GM12873 (cell line): ENCODE data around the gene CIB4.
A peak's percentile ranks its signal among the peaks of the same experiment; 100 is the strongest.

Source experiments
- CTCF ChIP-seq: IDR thresholded peaks from 2 replicates; pipeline ENCODE4 v1.5.1; 2012; ENCODE audit warnings: low read depth, mild to moderate bottlenecking, moderate library complexity, low read length, control low read depth; ENCODE audit not compliant: insufficient read depth; ENCODE audit errors: missing control alignments

Gene CIB4

GRCh38 chr2:26561918-26562810 lies 79.0 kb downstream of the CIB4 start:
- TF ChIP-seq CTCF = peak; percentile 13

GRCh38 chr2:26561376-26561775 lies 79.8 kb downstream of the CIB4 start:
- TF ChIP-seq CTCF = no peak

- TF ChIP-seq CTCF = no peak
These were observed 80.3 kb downstream of the CIB4 start for GRCh38 chr2:26560892-26561291.

- no peak for TF ChIP-seq CTCF
These were observed 81.6 kb downstream of the CIB4 start for GRCh38 chr2:26559556-26559955.

GRCh38 chr2:26559044-26559405 lies 82.1 kb downstream of the CIB4 start:
- TF ChIP-seq CTCF = no peak

GRCh38 chr2:26558271-26559043 lies 82.7 kb downstream of the CIB4 start:
- no peak for TF ChIP-seq CTCF

- TF ChIP-seq CTCF = no peak
These were observed 83.8 kb downstream of the CIB4 start for GRCh38 chr2:26557244-26557925.
